NCI-H82 treated with DMSO at 0.1 percent for 48 hours (cell line): Measurements from ENCODE around the gene NINL.

ENCODE experiments used
- DNase-seq: peaks from one replicate; lab custom pipeline; 2025; ENCODE audit not compliant: unreplicated experiment; lab: John Stamatoyannopoulos, UW

The NINL gene

GRCh38 chr20:25534845-25535244, 50.5 kb downstream of the NINL start:
- DNase-seq = no peak

GRCh38 chr20:25533920-25534700, 51.2 kb downstream of the NINL start:
- no peak for DNase-seq

- DNase-seq = no peak
Measured at GRCh38 chr20:25532971-25533391, 52.4 kb downstream of the NINL start.

GRCh38 chr20:25532015-25532751, 53.1 kb downstream of the NINL start:
- DNase-seq = peak; percentile 51

- peak; percentile 61 for DNase-seq
Measured at GRCh38 chr20:25529295-25529951, 55.9 kb downstream of the NINL start.

- DNase-seq = no peak
Measured at GRCh38 chr20:25527949-25528348, 57.4 kb downstream of the NINL start.

GRCh38 chr20:25526446-25526845, 58.9 kb downstream of the NINL start:
- no peak for DNase-seq

GRCh38 chr20:25525867-25526266, 59.5 kb downstream of the NINL start:
- no peak for DNase-seq

GRCh38 chr20:25525295-25525694, 60.0 kb downstream of the NINL start:
- no peak for DNase-seq

- DNase-seq = no peak
Measured at GRCh38 chr20:25521382-25521781, 63.9 kb downstream of the NINL start.

- no peak for DNase-seq
Measured at GRCh38 chr20:25517124-25517523, 68.2 kb downstream of the NINL start.

- DNase-seq = no peak
Measured at GRCh38 chr20:25514747-25515340, 70.5 kb downstream of the NINL start.

GRCh38 chr20:25514195-25514594, 71.1 kb downstream of the NINL start:
- DNase-seq = no peak

- no peak for DNase-seq
Measured at GRCh38 chr20:25512709-25513108, 72.6 kb downstream of the NINL start.

- no peak for DNase-seq
Measured at GRCh38 chr20:25511183-25511582, 74.1 kb downstream of the NINL start.

GRCh38 chr20:25510721-25511120, 74.6 kb downstream of the NINL start:
- DNase-seq = no peak

GRCh38 chr20:25510202-25510601, 75.1 kb downstream of the NINL start:
- no peak for DNase-seq

GRCh38 chr20:25509084-25509483, 76.2 kb downstream of the NINL start:
- no peak for DNase-seq

- DNase-seq = no peak
Measured at GRCh38 chr20:25508083-25508770, 77.1 kb downstream of the NINL start.

- no peak for DNase-seq
Measured at GRCh38 chr20:25507385-25508082, 77.8 kb downstream of the NINL start.
